NCI-H187 (cell line): ENCODE results near the gene ZNF423.

Experiments used
- DNase-seq, 2 experiments: peaks; one replicate each; lab custom pipeline; 2025; lab: John Stamatoyannopoulos, UW

The ZNF423 gene

DNA sequence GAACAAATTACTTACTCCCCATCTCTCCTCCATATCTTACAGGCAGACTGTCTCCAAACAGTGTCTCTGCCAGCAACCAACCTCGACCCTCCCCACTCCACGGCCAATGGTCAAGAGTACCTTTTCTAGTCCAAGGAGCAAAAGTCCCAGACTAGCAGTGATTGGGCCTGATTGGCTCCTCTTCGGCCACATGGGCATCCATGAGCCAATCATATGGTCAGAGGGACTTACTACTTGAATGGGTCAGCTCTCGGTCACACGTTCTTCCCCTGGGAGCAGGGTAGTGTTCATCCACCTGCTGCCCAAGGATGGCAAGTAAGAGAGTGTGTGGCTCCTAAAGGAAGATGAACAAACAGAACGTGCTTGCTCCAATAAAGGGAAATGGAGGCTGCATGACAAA is 397.7 kb downstream of the ZNF423 start:
- DNase-seq: no peak

DNA sequence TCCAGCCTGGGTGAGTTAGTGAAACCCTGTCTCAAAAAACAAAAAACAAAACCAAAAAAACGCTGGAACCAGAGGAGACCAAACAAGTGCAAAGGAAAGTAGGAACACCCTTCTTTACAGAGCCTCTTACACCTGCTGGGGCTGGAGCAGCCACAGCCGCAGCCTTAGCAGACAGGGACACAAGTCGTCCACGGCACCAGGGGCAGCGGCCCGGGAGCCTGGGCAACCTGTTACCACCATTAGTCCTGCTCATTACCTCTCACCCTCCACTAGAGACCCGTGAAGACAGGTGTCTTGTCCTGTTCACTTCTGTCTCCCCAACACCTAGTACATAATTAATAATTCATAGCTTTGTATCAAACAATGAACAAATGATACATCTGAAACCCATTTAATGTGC is 398.7 kb downstream of the ZNF423 start:
- no peak for DNase-seq

DNA sequence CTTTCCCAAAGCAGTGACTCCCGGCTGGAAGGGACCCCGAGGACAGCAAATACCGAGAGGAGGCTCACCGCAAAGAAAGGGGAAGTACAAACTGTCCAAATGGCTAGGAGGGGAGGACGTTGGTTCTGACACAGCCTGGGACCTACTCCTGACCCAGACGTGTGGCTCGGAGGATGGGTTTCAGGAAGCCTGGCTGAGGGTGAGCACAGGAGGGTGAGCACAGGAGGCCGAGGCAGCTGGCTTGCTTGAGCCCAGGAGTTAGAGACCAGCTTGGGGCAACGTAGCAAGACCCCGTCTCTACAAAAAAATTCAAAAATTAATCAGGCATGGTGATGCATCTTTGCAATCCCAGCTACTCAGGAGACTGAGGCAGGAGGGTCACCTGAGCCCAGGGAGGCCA is 399.1 kb downstream of the ZNF423 start:
- no peak for DNase-seq

DNA sequence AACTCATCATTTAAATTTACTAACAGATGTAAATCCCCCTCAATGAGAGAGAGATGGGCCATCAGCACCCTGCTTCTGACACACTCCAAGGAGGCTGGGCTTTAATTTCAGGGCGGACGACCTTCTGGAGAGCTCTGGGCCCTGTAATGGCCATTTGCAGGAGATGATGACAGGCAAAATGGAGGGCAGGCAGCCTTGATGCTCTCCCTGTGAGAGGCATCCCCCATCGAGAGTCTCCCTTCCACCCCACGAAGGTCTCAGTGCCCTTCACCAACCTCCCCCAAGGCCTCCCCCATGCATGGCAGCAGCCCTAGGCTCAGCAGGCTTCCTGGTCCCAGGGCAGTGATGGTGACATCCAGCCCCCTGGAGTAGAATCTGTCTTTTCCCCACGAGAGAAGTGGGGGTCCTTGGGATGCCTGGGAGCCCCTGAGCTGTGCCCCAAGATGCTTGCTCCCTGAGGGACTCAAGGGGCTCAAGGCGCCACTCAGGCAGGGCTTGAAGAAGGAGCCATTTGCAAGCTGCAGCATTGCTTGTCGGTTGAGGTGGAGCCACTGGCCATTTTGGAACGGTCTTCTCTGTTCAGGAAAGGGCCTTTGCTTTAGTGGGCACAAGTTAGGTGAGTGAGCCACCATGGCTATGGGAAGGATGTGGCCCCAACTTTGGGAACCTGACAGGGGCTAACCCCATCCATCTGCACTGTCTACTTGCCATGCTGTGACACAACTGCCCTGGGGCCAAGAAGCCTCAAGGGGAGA is 399.7 kb downstream of the ZNF423 start:
- no peak for DNase-seq

DNA sequence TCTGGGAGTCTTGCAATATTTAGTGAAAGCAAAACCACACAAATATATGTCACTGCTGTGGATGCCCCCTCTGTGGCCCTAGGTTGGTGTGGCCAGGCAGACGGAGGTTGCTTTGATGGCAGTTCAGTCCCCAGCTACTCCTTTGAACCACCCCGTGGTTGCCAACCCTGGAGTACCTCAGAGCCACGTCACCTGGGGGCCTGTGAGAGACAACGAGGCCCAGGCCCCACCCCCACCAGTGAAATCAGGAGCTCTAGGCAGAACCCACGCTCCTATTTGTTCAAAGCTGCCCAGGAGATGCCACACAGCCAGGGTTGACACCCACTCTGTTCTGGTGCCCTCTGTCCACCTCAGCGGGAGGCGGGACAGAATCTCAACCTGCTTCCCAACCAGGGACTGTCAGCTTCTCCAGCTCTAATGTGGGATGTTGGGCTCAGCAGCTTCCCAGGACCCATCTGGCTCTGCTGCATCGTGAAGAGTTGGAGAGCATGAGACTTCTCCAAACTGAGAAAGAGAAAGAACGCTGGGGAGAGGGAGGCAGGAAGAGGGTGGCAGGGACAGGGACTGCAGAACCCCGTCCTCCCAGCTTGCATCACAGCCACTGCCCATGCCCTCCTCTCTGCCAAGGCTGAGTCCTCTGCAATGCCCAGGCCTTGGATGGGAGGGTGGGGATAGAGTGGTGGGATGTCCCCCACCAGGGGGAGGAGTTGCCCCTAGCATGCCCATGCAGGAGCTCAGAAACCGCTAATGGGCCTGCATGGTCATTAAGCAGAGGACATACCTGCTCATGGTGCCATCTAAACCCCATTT is 400.5 kb downstream of the ZNF423 start:
- DNase-seq: no peak

DNA sequence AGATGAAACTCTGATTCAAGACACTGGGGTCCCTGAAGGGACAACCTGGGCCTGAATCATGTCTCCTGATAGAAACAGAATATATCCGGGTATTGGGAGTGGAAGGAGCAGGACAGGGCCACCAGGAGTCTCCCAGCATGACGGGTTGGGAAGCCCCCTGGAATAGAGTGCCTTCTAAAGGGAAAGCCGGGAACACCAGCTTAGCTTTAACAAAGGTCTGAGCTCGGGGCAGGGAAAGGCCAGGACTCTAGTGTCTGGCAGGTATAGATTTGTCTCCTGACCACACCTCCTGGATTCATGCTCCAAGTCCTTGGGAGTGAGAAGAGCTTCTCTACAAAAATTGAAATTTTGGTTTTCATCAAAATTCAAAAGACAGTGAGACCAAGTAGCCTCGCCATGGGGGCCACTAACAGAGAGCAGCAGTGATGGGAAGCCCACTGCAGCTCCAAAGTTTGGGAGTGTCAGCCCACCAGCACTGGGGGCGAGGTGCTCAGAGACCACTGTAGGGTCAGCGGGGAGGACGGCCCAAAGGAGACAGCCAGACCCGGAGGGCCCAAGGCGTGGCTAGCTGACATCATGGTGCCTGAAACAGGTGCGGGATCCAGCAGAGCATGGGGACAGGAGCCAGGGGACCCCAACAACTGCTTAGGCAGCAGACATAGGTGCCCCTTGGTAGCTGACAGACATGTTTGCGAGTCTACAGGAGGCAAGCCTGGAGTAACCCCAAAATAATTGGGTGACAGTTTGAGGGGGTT is 401.3 kb downstream of the ZNF423 start:
- no peak for DNase-seq

DNA sequence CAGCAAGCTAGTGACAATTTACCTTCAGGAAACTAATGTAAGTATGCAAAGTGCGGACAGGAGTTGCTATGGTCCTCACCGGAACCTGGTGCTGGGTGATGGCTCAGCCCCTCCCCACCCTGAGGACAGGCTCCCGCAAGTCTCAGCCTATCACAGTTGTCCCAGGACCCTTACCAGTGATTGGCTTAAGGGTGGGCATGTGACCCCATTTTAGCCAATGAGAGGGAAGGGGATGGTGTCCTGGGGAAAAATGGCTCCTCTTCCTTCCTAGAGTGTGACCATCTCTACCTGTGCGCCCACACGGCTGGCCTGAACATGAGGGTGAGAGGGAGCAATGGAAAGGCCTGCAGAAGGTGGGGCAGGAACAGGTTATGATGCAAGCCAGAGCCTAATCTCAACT is 401.9 kb downstream of the ZNF423 start:
- no peak for DNase-seq

DNA sequence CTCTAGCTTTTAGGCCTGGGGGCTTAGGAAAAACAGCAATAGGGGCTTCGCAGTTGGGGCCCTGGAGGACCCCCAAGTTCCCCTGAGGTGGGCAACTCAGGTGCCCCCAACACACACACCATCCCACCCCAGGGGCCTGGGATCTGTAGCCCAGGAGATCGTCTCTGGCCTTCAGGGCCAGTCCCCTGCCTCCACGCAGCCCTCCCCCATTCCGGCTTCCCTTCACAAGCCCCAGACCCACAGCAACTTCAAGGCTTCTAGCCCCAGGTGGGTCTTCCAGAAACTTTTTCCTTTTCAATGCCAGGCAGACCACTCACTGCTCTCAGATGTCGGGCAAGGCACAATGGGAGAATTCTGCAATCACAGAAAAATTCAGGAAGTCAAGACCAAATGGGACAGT is 402.9 kb downstream of the ZNF423 start:
- no peak for DNase-seq

DNA sequence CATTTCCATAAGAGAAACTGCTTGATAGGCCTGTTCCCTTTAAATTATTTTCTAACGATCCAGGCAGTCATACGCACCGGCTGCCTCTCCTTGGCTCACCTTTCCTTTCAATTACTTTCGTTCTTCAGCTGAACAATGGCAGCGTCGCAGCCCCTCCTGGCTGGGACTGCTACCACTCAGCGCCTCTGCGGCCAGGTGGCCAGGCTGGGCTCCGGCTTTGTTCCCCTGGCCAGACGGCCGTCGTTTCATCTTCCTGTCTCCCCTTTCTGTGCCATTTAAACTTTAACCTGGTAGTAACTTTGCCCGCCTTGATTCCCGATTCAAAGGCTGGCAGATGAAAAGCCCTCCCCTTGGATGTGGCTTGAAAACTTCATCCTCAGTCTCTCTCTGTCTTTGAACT is 403.3 kb downstream of the ZNF423 start:
- DNase-seq: no peak

DNA sequence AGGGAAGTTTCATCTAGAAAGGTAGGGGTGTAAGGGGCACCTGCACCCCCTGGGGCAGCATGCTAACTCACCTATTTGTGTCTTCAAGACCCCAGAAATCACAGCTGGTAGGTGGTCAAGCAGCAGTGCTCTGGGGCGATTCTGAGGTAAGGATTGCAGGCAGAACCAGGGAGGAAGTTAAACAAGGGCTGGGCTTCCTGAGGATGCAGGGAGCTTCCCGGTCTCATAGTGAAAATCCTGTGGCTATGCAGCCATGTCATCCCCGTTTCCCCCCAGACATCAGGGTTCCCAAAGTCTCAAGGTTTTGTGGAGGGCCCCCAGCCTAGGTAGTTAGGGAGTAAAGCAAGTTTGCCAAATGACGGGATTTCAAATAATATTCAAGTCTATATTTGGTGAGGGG is 403.8 kb downstream of the ZNF423 start:
- no peak for DNase-seq

DNA sequence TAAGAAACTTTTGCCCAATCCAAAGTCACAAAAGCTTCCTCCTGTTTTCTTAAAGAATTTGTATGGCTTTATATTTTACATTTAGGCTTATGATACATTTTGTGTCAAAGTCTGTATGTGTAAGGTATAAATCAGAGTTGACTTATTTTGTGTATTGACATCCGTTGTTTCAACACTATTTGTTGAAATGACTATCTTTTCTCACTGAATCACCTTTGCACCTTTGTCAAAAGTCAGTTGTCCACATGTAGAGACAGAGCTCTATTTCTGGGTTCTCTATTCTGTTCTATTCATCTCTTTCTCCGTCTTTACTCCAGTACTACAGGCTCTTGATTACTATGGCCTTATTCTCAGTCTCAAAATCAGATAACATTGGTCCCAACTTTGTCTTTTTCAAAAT is 409.1 kb downstream of the ZNF423 start:
- DNase-seq: no peak

DNA sequence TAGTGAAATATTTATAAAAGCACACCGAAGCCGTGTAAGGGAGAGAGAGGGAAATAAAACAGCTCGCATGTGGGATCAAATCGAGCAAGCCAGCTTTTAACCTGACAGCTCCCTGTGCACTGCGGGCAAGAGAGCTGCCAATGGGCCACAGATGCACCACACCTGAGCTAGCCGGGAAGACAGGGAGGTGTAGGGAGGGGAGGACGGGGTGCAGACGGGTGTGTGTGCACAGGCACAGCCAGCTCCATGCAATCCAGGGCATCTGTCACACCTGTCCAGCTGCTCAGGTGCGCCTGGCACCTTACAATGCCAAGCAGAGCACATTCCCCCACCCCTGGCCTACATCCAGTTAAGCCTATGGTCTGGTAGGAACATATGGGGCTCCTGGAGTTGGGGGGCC is 412.3 kb downstream of the ZNF423 start:
- no peak for DNase-seq

DNA sequence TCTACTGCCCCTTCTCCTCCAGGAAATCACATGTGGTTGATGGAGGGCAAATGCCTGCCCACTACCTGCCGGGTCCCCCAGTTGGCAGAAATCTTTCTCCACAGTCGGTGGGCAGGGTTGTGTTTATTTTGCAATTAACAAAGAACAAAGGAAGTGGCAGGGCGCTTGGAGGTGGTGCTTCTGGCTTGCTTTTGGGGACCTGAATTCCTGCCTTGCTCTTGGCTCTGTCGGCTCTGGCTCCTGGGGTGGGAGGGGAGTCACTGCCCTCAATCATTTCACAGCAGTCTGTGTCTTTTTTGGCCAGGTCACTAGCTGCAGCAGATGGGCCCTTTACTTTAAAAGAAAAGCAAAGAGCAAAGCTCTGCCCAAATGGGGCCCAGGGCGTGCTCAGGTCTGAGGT is 413.1 kb downstream of the ZNF423 start:
- no peak for DNase-seq

DNA sequence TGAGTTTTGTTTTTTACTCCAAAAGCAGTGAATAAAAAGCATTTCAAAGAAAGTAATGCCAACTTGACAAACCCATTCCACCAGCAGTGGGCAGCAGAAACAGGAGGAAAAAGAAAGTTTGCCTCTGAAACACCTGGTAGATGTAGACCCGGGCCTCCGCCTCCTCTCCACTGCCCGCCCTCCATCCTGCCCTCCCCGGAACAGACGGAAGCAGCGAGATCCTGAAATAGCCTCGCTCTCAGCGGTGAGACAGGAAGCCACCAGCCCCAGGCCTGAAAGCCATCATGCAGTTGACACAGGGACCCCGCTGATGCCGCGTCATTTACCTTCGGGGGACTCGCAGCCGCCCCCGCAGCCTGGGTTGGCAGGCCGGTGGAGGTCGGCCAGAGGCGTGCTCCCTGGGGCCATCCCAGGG is 414.5 kb downstream of the ZNF423 start:
- no peak for DNase-seq

DNA sequence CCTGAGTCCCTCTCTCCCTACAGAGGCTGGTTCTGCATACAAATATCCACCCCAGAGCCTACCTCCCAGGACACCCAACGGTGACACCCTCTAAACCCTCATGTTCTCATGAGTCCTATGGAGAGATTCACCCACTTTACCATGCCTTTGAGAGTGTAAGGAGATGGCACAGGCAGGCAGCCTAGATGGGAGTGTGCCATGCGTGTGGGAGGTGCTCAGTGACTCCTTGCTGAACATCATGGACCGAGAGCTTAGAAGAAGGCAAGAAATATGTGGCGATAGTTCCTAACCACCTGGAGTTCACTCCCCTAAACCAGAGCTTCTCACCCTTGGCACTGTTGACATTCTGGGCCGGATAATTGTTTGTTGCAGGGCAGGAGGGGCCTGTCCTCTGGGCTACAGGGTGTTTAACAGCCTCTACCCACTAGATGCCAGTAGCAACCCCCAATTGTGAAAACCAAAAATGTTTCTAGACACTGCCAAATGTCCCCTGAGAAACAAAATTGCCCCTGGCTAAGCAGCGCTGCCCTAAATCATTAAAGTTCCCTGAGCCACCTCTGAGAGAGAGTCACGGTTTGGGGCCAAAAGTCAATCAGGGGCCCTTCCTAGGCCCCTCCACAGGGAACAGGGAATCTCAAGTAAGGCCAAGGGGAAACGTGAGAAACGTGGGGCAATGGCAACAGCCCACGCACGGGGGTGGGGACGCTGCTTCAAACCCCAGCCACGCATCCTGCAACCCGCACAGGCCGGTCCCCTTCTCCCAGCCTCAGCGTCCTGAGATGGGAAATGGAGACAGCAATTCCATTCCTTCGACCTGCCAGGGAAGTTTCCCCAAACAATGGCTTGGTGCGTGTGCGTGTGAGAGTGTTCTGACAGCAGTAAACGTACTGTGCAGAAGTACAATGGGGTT is 415.5 kb downstream of the ZNF423 start:
- no peak for DNase-seq

DNA sequence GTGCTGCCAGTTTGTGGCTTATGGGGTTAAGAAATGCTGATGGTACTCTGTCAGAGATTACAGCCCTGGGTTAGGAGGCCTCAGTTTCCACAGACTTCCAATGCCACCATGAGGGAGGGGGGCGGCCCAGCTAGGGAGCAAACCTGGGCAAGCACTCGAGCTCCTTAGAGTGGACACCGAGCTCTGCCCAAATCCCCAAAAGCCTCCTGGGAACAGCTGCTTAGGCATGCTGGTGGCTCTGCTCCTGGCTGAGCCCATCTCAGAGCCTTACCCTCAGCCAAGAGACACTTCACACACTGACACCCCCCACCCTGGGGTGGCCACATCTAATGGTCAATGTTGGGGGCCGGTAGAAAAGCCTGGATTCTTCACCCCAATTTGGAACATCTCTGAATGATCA is 416.2 kb downstream of the ZNF423 start:
- no peak for DNase-seq

DNA sequence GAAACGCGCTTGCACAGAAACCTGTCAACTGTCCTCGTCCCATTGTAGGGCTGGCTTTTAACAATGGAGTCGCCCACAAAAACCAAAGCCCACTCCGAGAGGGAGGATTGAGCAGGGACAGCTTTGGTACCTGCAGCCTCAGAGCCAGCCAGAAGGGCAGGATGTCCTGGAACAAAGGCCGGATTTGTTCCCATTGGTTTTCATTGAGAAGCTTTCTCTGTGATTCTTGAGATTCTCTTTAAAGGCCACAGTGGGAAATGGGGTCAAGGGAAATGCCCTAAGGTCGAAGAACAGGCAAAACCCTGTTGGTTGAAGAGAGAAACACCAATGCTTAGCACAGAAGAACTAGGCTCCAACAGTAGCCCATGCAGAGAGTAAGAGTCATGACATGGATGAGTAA is 416.9 kb downstream of the ZNF423 start:
- no peak for DNase-seq
